Activated gamma-delta T cell (primary cell): ENCODE data around the gene VKORC1L1.
A peak's percentile ranks its signal among the peaks of the same experiment; 100 is the strongest.
"Not testable (repeated sequence)": the region's sequence is repeated elsewhere in the genome, so short reads cannot be mapped to it uniquely, and the experiment has no call there.

Experiments
- DNase-seq: peaks from one replicate; lab custom pipeline; 2025; lab: John Stamatoyannopoulos, UW

Gene VKORC1L1

GRCh38 chr7:65978891-65979582, 106.2 kb downstream of the VKORC1L1 start:
- no peak for DNase-seq

DNA sequence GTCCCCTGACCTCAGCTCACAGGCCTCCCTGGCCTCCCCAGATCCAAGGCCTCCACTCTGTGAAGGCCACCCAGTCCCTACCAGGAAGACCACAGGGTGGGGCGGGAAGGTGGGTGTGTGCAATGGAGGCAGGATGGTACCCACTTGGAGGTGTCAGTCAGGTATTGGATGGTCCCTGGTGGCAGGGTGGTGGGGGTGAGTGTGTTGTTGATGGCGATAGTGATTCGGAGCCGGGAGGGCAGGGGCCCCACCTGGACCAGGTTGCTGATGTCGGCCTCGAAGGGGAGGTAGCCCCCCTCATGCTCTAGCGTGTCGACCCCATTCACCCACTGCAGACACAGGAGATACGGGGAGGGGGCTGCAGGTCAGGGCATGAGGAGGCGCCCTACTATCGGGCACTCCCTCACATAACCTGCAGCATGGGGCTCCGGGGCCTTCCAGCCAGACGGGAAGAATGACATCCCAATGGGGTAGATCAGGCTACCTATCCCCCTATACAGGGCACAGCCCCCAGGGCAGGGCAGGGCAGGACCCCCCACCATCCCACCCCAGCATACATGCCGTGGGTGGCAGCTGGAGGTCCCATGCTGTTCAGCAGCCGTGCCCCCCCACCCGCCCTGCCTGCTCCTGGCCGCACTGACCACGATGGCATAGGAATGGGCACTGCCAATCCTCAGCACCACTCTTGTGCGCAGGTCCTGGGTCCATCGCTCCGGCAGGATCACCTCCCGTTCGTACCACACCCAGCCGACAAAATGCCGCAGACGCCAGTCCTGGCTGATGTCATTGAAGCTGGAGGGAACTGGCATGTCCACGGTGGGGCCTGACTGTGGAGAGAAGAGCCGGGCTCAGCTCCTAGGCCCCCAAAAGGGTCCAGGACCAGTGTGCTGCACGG, 107.0 kb downstream of the VKORC1L1 start:
- no peak for DNase-seq

GRCh38 chr7:65980478-65981250, 107.8 kb downstream of the VKORC1L1 start:
- peak; percentile 14 for DNase-seq

- DNase-seq: peak; percentile 83
These were observed 109.3 kb downstream of the VKORC1L1 start, which contains the start of gene GUSB for GRCh38 chr7:65981965-65982792. TSS of gene GUSB (minus strand) at chr7:65982213. CDS start at chr7:65982183, 30 bp downstream.

- no peak for DNase-seq
These were observed 111.2 kb downstream of the VKORC1L1 start for GRCh38 chr7:65983965-65984658.

- no peak for DNase-seq
These were observed 115.2 kb downstream of the VKORC1L1 start for GRCh38 chr7:65988084-65988483.

DNA sequence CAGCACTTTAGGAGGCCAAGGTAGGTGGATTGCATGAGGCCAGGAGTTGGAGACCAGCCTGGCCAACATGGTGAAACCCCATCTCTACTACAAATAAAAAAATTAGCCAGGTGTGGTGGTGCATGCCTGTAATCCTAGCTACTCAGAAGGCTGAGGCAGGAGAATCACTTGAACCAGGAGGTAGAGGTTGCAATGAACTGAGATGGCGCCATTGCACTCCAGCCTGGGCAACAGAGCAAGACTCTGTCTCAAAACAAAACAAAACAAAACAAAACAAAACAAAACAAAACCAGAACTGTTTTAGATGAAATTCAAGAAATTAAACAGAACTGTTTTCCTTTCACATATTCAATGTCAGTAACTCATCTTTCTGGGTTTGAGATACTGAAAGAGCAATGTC, 115.6 kb downstream of the VKORC1L1 start:
- not testable (repeated sequence) for DNase-seq

- DNase-seq: no peak
These were observed 116.8 kb downstream of the VKORC1L1 start for GRCh38 chr7:65989694-65990080.

DNA sequence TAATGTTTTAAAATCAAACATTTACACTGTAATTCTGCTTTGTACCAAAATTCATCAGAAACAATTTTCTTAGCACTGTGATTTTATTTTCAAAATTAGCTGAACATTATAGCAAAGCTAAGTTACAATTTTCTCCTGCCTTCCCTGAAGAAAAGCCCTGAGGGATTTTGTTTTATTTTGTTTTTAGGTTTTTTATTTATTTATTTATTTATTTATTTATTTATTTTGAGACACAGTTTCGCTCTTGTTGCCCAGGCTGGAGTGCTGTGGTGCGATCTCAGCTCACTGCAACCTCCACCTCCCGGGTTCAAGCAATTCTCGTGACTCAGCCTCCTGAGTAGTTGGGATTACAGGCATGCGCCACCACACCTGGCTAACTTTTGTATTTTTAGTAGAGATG, 119.0 kb downstream of the VKORC1L1 start:
- not testable (repeated sequence) for DNase-seq

GRCh38 chr7:65992526-65992925, 119.7 kb downstream of the VKORC1L1 start:
- DNase-seq: no peak

- not testable (repeated sequence) for DNase-seq
These were observed 122.1 kb downstream of the VKORC1L1 start for GRCh38 chr7:65994984-65995383.

- DNase-seq: not testable (repeated sequence)
These were observed 128.0 kb downstream of the VKORC1L1 start for GRCh38 chr7:66000823-66001417.

DNA sequence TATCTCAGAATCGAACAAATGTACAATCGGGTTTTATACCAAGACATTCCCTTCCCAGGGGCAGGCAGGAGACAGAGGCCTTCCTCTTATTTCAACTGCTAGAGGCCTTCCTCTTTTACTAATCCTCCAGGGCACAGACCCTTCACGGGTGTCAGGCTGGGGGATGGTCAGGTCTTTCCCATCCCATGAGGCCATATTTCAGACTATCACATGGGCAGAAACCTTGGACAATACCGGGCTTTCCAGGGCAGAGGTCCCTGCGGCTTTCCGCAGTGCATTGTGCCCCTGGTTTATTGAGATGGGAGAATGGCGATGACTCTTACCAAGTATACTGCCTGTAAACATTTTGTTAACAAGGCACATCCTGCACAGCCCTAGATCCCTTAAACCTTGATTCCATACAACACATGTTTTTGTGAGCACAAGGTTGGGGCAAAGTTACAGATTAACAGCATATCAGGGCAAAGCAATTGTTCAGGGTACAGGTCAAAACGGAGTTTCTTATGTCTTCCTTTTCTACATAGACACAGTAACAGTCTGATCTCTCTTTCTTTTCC, 132.3 kb downstream of the VKORC1L1 start:
- not testable (repeated sequence) for DNase-seq

DNA sequence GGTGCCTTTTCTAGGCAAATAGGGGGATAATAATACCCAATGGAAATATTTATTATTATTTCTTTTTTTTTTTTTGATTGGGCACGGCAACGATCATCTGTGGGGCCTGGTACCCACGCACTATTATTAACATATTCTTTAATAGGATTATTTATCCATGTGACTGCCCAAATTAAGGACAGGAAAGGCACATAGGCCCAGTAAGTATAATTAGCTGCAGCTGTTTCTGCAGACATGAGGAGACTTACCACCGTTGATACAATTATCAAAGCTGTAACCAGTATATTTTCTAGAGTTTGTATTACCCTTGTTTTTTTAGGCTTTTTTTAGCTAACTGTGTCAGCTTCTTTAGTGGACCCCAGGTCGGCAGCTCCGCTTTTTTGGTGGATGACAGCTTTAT, 134.4 kb downstream of the VKORC1L1 start:
- no peak for DNase-seq
